H9 (cell line): ENCODE measurements around the gene MAML3. TPM values are rescaled to one million over a fixed set of nuclear protein-coding genes. Genes with fewer than 3 reads are reported as not detected.

Source experiments
- DNase-seq: peaks from one replicate; pipeline ENCODE4 v3.0.0-alpha.2; 2017
- H2AFZ ChIP-seq: one replicate; pipeline ENCODE4 v1.6.1; 2013; ENCODE audit warnings: mild to moderate bottlenecking, low read length, control low read depth, moderate library complexity
- H2AK5ac ChIP-seq: 2 replicates; pipeline ENCODE4 v1.6.1; 2013; ENCODE audit warnings: low read length, control low read depth, mixed read lengths; ENCODE audit not compliant: insufficient read length
- H2BK120ac ChIP-seq: one replicate; pipeline ENCODE4 v1.6.1; 2013; ENCODE audit warnings: low read depth, mild to moderate bottlenecking, low read length, control low read depth, inconsistent platforms; ENCODE audit not compliant: poor library complexity, severe bottlenecking
- H2BK12ac ChIP-seq: 2 replicates; pipeline ENCODE4 v1.6.1; 2013; ENCODE audit warnings: low read length, control low read depth, mixed read lengths, low read depth; ENCODE audit not compliant: insufficient read length
- H2BK15ac ChIP-seq: 2 replicates; pipeline ENCODE4 v1.6.1; 2013; ENCODE audit warnings: low read depth, low read length, control low read depth
- H2BK20ac ChIP-seq: one replicate; pipeline ENCODE4 v1.6.1; 2013; ENCODE audit warnings: low read depth, mild to moderate bottlenecking, low read length, control low read depth, inconsistent platforms; ENCODE audit not compliant: poor library complexity, severe bottlenecking
- H2BK5ac ChIP-seq: 2 replicates; pipeline ENCODE4 v1.6.1; 2013; ENCODE audit warnings: low read length, control low read depth, mixed read lengths; ENCODE audit not compliant: insufficient read length
- H3K14ac ChIP-seq: 2 replicates; pipeline ENCODE4 v1.6.1; 2013; ENCODE audit warnings: low read length, control low read depth; ENCODE audit not compliant: insufficient read depth
- H3K18ac ChIP-seq: 2 replicates; pipeline ENCODE4 v1.6.1; 2013; ENCODE audit warnings: low read depth, mild to moderate bottlenecking, mixed read lengths, low read length, control low read depth; ENCODE audit not compliant: insufficient read length
- H3K23ac ChIP-seq: 2 replicates; pipeline ENCODE4 v1.6.1; 2013; ENCODE audit warnings: low read length, control low read depth, mixed read lengths, low read depth; ENCODE audit not compliant: insufficient read length
- H3K23me2 ChIP-seq: 2 replicates; pipeline ENCODE4 v1.6.1; 2013; ENCODE audit warnings: low read depth, mild to moderate bottlenecking, mixed read lengths, low read length, control low read depth; ENCODE audit not compliant: insufficient read length, poor library complexity, severe bottlenecking
- H3K27ac ChIP-seq: 2 replicates; pipeline ENCODE4 v1.5.1; 2013; ENCODE audit warnings: low read length, control low read depth, mixed read lengths, low read depth; ENCODE audit not compliant: insufficient read length
- H3K27me3 ChIP-seq: 2 replicates; pipeline ENCODE4 v1.6.1; 2013; ENCODE audit warnings: low read length, control low read depth, inconsistent platforms; ENCODE audit not compliant: insufficient read depth
- H3K4ac ChIP-seq: 2 replicates; pipeline ENCODE4 v1.6.1; 2013; ENCODE audit warnings: low read depth, mild to moderate bottlenecking, control low read depth, inconsistent platforms, low read length, moderate library complexity
- H3K4me1 ChIP-seq: 2 replicates; pipeline ENCODE4 v1.6.1; 2013; ENCODE audit warnings: low read length, control low read depth, inconsistent platforms; ENCODE audit not compliant: insufficient read depth
- H3K4me2 ChIP-seq: 2 replicates; pipeline ENCODE4 v1.6.1; 2013; ENCODE audit warnings: low read length, control low read depth, mixed read lengths; ENCODE audit not compliant: insufficient read length, insufficient read depth
- H3K56ac ChIP-seq: 2 replicates; pipeline ENCODE4 v1.6.1; 2013; ENCODE audit warnings: low read depth, mild to moderate bottlenecking, mixed read lengths, low read length, control low read depth; ENCODE audit not compliant: insufficient read length
- H3K79me1 ChIP-seq: 2 replicates; pipeline ENCODE4 v1.6.1; 2013; ENCODE audit warnings: low read depth, mild to moderate bottlenecking, moderate library complexity, low read length, control low read depth, inconsistent platforms; ENCODE audit not compliant: insufficient read depth, poor library complexity, severe bottlenecking
- H3K79me2 ChIP-seq: 2 replicates; pipeline ENCODE4 v1.6.1; 2013; ENCODE audit warnings: low read length, control low read depth, inconsistent platforms; ENCODE audit not compliant: insufficient read depth
- H3K9ac ChIP-seq: 2 replicates; pipeline ENCODE4 v1.6.1; 2013; ENCODE audit warnings: low read length, control low read depth, mixed read lengths; ENCODE audit not compliant: insufficient read length; ENCODE audit errors: extremely low read depth
- H3K9me3 ChIP-seq: one replicate; pipeline ENCODE4 v1.6.1; 2013; ENCODE audit warnings: low read depth, low read length, inconsistent platforms; ENCODE audit not compliant: control insufficient read depth
- H3T11ph ChIP-seq: one replicate; pipeline ENCODE4 v1.6.1; 2013; ENCODE audit warnings: mild to moderate bottlenecking, low read length, control low read depth, inconsistent platforms
- H4K20me1 ChIP-seq: one replicate; pipeline ENCODE4 v1.6.1; 2013; ENCODE audit not compliant: control insufficient read depth, insufficient read length, insufficient read depth
- H4K5ac ChIP-seq: 2 replicates; pipeline ENCODE4 v1.6.1; 2013; ENCODE audit warnings: low read depth, mild to moderate bottlenecking, mixed read lengths, low read length, control low read depth; ENCODE audit not compliant: insufficient read length
- H4K8ac ChIP-seq: replicated peaks from 2 replicates; pipeline ENCODE4 v1.6.1; 2013; ENCODE audit warnings: low read length, control low read depth, mixed read lengths, low read depth; ENCODE audit not compliant: insufficient read length
- H4K91ac ChIP-seq: 2 replicates; pipeline ENCODE4 v1.6.1; 2013; ENCODE audit warnings: low read depth, mild to moderate bottlenecking, moderate library complexity, mixed read lengths, low read length, control low read depth; ENCODE audit not compliant: insufficient read length
- H3K27ac Mint-ChIP-seq, 3 experiments: 2 replicates in 2 of 3; 3 replicates in 1 of 3; pipeline ENCODE4 v1.8.0; 2020 to 2021; ENCODE audit warnings: mixed read lengths in 3 of 3, mild to moderate bottlenecking in 1 of 3, moderate library complexity in 1 of 3
- H3K27me3 Mint-ChIP-seq: 2 replicates; pipeline ENCODE4 v1.8.0; 2021; ENCODE audit warnings: low read depth, mild to moderate bottlenecking, moderate library complexity, mixed read lengths
- H3K36me3 Mint-ChIP-seq, 3 experiments: 2 replicates in 2 of 3; 3 replicates in 1 of 3; pipeline ENCODE4 v1.8.0; 2020 to 2021; ENCODE audit warnings: low read depth in 3 of 3, mixed read lengths in 3 of 3; ENCODE audit not compliant: insufficient read depth in 1 of 3
- H3K4me1 Mint-ChIP-seq, 2 experiments: 2 replicates each; pipeline ENCODE4 v1.8.0; 2020; ENCODE audit warnings: mixed read lengths in 2 of 2
- H3K4me3 Mint-ChIP-seq, 2 experiments: 2 replicates in 1 of 2; 3 replicates in 1 of 2; pipeline ENCODE4 v1.8.0; 2020 to 2021; ENCODE audit warnings: mild to moderate bottlenecking in 2 of 2, mixed read lengths in 2 of 2, moderate library complexity in 1 of 2
- H3K9me3 Mint-ChIP-seq, 2 experiments: 2 replicates in 1 of 2; 3 replicates in 1 of 2; pipeline ENCODE4 v1.8.0; 2020; ENCODE audit warnings: mild to moderate bottlenecking in 2 of 2, mixed read lengths in 2 of 2, moderate library complexity in 1 of 2
- CTCF ChIP-seq: fragments of 200-600 bp; sonication (generic); conservative IDR thresholded peaks from 3 replicates; pipeline ENCODE4 v1.8.0; 2021; ENCODE audit warnings: antibody characterized with exemption, mild to moderate bottlenecking
- WGBS: extraction: QIAGEN DNeasy Blood & Tissue Kit; methylation state at CpG from one replicate; pipeline ENCODE4 v1.1.7; 2013; ENCODE audit warnings: missing lambda C conversion rate, low lambda C conversion rate, mixed read lengths; ENCODE audit not compliant: insufficient read length; ENCODE audit errors: extremely low coverage; 5-methylcytosine and 5-hydroxymethylcytosine counted together
- total RNA-seq: library from RNA; stranded (reverse); gene quantifications from 2 replicates; pipeline ENCODE4 v1.2.1, GENCODE V29; 2021

The MAML3 gene
- total RNA-seq, 1 experiment from 2014 or later = 3.9 TPM

GRCh38 chr4:139873111-139873860 lies 280.7 kb downstream of the MAML3 start:
- Mint-ChIP-seq H3K4me1 (peaks cover 35% of the 10 kb centered on the region in 2 experiments), H3K27ac (no peak overlapping the region; a peak in 1 of 7 replicates), H3K27me3 (peaks cover 1% of the 10 kb centered on the region; the same call in 1 of the 2 replicates), H3K9me3 (peaks cover 5 to 8% of the 10 kb centered on the region in 2 experiments; a peak in 4 of 5 replicates), H3K4me3 (no peak overlapping the region), H3K36me3 (peaks cover 0 to 10% (median 5%) of the 10 kb centered on the region in 3 experiments; a peak in 5 of 7 replicates)
- Histone ChIP-seq H4K8ac (no peak overlapping the region), H2AFZ (no peak overlapping the region), H2BK5ac (no peak overlapping the region), H3K79me2 (no peaks in the 10 kb centered on the region), H4K20me1 (no peaks in the 10 kb centered on the region), H3K9me3 (no peaks in the 10 kb centered on the region), H2BK12ac (no peak overlapping the region), H3K56ac (no peak overlapping the region), H2BK20ac (no peak overlapping the region), H3K4me2 (no peak overlapping the region), H2BK120ac (no peak overlapping the region), H4K91ac (no peak overlapping the region), H3K23ac (no peak overlapping the region), H3K23me2 (no peaks in the 10 kb centered on the region), H3K14ac (no peak overlapping the region), H2AK5ac (no peak overlapping the region), H2BK15ac (no peak overlapping the region), H3K79me1 (no peaks in the 10 kb centered on the region), H3K27me3 (no peaks in the 10 kb centered on the region), H3K27ac (no peak overlapping the region), H3T11ph (no peak overlapping the region), H3K4me1 (peaks cover 4% of the 10 kb centered on the region; the same call in 1 of the 2 replicates), H3K4ac (no peak overlapping the region), H4K5ac (no peak overlapping the region), H3K18ac (no peak overlapping the region), H3K9ac (no peak overlapping the region)
- no CpG with 5 or more reads among the region's 4 CpGs for whole genome bisulfite sequencing
- DNase-seq = no peak
- no peak for TF ChIP-seq CTCF
